GM21423 (cell line): ENCODE results near the gene WDR38.

Experiments
- ATAC-seq: cut with Tn5 transposase; IDR thresholded peaks from one replicate; pipeline ENCODE4 v1.9.1; 2021; ENCODE audit warnings: mild to moderate bottlenecking, moderate library complexity; ENCODE audit not compliant: unreplicated experiment

The WDR38 gene

DNA sequence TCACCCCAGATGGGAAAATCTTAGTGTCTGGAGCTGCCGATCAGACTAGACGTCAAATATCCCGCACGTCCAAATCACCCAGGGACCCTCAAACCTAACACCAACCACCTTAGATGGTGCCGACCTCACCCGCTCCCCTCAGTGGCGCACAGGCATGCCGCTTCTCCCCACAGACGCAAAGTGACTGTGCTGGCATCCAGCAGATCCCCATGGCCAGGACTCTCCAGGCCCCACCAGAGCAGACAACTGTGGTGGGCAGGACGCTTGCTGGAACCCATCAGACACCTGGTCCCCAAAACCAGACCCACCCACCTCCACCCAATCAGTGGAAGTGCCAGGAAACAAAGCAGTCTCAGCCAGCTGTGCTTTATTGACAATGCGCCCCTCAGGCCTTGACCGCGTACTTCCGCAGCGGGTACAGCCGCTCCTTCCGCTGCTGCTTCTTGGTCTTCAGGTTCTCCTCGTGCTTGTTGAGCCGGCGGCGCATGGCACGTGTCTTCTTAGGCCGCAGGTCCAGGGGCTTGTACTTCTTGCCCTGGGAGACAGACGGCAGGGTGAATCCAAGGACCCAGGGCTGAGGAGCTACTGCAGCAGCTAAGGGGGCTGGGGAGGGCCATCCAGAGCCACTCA, 4.4 kb downstream of the WDR38 start:
- ATAC-seq = no peak

DNA sequence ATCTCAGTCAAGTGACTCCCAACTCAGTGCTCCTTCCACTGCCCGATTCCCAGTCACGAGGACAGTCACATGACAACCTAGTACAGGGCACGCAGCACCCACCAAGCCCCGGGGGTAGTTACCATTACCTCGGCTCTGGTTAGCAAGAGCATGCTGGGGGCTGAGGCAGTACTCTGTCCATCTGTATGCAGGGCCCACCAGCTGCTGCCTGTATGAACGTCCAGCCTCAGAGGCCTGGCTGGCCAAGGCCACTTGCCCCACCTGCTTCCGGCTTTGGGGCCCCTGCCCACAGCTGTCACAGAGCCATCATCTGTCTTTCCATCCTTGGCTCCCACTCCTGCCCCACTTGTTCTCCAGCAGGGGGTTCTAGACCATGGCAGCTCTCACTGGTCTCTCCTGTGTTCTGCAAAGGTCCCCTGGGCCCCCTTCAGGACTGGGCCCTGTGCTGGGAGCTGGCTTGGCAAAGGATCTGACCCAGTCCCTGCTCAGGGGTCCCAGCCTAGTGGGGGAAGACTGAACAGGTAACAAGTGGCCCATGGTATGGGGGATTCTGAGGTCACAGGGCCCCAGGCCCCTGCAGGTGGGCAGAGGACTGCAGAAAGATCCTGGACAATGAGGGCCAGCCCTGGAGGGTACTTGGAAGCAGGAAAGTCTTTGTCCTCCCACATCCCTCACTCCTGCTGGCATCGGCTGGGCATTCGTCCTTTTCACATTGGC, 5.2 kb downstream of the WDR38 start:
- ATAC-seq = no peak

DNA sequence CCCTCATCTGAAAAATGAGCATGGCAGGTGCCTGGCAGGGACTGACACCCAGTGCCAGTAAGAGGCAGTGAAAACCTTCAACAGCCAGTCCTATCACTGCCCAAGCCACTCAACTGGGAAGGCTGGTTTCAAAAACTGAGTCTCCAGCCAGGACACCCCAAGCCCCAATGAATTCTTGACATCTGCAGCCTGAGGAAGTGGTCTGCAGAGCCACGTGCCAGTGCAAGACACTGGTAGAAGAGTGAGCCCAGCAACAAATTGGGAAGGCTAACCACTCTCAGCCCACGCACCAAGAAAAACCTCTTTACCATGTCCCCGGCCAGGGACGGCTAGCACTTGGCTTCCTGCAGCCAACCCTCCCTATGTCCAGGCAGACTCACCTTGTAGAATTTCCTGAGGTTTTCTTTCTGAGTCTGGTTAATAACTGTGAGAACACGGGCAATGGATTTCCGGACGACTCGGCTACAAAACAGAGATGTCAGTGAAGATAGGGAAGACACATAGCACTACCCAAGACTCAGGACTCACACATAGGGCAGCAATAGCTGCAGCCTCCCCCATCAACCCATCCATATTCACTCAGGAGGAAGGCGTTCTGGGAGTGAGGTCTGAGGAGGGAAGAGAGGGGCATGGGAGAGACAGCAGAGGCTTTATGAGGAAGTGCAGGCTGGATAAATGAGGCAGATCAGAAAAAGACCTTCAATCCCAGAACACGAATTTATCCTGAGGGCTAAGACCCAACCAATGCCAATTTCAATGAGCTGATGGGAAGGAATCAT, 6.7 kb downstream of the WDR38 start:
- ATAC-seq = no peak

DNA sequence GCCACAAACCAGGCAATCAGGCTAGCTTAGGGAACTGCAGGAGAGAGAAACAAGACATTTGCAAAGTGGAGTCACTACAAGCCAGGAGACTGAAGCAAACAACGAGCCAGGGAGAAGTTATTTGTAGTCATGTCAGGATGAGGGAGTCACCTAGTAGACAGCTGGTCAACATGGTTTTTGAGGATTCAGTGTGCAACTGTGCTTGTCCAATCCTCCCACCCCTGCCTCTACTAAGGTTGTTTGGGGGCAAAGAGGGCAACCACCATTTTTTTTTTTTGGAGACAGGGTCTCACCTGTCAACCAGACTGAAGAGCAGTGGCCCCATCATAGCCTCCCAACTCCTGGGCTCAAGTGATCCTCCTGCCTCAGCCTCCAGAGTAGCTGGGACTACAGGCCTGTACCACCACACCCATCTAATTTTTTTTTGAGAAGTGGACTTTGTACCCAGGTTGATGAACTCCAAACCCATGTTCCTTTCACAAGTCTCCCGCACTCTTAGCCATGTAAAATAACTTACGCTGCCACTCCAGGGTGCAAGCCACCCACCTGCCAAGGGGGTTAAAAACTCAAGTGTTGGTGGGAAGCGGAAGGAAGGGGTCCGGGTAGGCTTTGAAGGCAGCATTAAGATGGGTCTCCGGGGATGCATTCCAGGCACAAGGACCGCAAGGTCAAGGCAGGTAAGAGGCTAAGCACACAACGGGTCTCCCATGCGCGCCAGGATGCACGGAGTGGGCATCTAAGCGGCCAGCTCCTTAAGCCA, 7.5 kb downstream of the WDR38 start:
- ATAC-seq = no peak

DNA sequence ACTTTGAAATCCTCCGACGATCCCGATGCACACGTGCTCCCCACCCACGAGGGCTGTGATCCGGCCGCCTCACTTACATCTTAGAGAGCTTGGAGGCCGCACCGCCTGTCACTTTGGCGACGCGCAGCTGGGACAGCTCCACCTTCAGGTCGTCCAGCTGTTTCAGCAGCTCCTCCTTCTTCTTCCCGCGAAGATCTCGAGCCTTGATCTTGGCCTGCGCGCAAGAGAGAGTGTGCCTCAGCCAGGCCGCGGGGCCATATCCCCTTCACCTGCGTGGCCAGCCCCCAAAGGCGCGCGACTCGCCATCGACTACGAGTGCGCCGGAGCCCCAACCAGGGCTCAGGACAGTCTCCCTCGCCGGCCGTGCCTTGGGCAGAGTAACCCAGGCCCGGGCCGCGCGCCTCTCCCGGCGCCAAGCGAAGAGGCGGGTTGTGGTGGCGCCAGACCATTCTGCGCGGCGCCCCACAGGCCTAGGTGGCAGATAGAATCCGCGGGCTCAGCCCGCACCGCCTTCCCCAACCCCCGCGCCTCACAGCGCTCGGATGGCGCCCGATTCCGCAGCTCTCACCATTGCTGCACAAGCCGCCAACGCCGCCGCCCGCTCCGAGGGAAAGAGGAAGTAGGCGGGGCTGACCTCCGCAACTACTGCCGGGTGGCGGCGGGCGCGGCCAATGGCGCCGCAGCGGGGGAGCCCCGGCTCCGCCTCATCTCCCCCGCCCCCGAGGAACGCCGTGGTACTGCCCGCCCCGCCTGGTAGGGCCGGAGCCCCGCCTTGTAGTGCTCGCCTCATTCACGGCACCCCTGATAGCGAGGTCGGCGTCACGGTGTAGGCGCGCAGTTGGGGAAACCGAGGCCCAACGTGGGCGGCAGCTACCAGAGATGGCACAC, 8.3 kb downstream of the WDR38 start, which contains the start of the genes ARPC5L and RPL35:
TSS of gene ARPC5L (plus strand) at position 789 of the 888 bp plus-strand sequence. CDS start 7,161 bp downstream, outside the sequence.
TSS of gene RPL35 (minus strand) at position 616 of the 888 bp plus-strand sequence. CDS start at position 571, 45 bp downstream.
- peak; percentile 89 for ATAC-seq

DNA sequence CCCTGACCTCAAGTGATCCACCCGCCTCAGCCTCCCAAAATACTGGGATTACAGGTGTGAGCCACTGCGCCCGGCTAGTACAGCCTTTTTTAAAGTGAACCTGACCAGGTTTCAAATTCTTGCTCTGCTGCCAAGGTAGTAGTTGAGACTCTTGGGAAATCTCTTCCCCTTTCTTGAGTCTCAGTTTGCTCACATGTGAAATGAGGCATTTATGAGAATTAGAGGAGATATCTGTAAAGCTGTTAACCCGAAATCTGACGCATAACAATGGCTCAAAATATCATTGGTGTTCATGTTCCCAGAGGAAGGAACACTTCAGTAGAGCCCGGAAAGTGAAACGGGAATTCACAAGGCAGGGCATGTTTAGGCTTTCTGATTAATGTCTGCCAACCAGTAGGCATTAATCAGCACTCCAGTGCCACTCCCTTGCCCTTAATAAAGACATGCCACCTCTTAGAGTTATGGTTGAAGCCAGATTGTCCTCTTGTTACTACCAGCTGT, 10.2 kb downstream of the WDR38 start:
- no peak for ATAC-seq

DNA sequence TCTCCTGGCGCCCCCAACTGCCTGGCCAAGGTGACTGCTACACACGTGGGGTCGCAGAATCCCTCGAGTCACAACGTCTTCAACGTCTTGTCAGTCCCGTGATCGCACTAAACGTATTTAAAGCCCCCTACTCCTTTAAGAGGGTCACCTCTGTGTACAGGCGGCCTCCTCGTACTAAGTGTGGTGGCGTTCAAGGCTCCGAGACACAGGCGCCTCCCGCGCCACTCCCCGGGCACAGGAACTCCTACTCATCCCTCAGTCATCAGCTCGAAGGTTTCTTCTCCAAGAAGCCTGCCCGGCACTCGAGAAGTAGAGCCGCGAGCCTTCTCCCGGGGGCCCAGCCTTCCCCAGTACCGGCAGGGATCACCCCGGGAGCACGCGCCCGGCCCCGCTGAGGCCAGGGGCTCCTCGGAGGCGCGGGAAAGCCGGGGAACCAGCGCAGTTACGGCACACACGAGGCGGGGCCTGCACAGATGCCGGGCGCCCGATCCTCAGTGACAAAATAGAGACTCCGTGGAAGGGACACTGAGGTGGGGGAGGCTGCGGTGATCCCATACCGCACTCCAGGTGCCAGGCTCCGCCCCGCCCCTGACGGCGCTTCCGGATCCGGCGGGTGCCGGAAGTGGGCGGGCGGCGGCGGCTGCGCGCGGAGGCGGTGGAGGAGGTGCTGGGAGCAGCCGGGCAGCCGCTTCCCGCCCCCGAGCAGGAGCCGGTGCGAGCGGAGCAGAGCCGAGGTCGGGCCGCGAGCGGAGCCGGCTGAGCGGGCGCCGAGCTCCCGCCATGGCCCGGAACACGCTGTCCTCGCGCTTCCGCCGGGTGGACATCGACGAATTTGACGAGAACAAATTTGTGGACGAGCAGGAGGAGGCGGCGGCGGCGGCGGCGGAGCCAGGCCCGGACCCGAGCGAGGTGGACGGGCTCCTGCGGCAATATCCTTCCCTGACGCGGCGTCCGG, 15.5 kb downstream of the WDR38 start:
- peak; percentile 62 for ATAC-seq

DNA sequence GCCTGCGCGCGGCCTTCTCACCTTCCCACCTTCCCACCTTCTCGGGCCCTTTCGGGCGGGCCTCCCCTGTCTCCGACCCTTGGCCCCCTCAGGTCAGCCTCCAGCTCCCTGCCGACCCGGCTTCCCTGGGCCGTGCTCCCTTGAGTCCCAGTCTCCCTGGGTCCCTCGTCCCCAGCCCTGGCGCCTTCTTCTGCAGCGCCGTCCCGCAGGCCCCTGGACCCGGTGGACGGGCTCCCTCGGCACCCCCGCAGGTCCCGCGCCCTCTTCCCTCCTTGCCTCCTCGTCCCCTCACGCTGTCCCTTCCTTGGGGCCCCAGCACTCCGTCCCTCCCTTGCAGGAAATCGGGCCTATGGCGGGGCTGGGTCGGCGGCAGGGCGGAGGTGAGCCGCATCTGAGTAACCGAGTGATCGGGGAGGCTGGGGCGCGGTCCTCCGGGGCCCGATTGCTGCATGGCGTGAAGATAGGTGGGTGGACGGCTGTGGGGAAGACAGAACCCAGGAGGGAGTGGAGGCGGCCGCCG, 16.3 kb downstream of the WDR38 start:
- ATAC-seq = peak; percentile 7

DNA sequence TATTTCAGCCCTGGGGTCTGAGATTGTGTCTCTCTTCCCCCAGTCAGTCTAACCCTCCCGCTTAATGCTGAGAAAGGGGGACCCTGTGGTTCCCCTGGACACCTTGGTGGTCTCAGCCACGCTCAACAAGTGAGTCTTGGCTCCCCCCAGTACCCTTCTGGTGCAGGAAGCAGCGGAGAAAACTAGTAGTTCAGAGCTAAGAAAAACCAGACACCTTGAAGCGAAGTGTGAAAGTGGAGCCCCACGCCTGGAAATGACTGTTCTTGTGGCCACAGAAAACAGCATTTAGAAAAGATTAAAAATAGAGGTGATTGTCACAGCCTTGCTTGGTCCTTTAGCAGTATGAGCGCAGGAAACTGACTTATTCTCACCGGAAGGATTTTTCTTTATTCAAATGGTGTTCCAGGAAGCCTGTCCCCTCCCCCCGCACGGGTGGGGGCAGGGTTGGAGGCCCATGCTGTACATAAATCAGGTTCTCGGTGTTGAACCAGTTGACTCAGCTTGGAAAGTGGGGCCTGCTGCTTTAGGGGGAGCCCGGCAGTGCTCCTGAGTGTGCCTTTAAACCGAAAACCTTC, 16.8 kb downstream of the WDR38 start:
- peak; percentile 43 for ATAC-seq

DNA sequence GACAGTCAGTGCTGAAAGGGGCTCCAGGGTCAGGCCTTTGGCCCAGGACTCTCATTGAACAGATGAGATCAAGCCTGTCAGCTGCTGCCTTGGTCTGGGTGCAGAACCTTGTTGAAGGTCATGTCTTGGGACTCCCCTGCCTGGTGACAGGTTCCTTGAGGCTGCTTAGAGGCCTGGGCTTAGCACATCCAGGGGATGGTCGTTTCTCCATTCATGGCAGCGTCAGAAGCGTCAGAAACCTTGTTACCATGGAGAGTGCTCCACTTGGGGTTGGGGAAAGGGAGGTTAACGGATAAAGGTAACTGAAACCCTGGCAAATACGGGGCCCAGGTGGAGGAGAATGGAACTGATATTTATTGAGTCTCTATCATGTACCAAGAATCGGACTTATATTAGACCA, 17.5 kb downstream of the WDR38 start:
- ATAC-seq = no peak

DNA sequence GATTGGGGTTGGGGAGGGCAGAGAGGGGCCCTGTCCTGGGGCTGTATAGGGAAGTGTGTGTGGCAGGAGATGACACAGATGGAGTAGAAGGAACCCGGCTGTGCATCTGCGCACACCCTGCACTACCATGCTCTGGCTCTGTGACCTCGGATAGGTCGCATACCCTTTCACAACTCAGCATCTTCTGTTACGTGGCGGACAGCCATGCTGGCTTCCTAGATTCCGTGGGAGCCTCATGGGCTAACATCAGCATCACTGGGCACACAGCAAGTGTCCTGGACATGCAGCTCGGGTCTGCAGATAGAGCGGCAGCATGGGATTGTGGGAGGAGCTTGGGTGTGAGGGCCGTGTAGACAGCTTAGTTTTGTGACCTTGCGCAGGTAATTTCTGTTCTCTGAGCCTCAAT, 17.9 kb downstream of the WDR38 start:
- no peak for ATAC-seq

DNA sequence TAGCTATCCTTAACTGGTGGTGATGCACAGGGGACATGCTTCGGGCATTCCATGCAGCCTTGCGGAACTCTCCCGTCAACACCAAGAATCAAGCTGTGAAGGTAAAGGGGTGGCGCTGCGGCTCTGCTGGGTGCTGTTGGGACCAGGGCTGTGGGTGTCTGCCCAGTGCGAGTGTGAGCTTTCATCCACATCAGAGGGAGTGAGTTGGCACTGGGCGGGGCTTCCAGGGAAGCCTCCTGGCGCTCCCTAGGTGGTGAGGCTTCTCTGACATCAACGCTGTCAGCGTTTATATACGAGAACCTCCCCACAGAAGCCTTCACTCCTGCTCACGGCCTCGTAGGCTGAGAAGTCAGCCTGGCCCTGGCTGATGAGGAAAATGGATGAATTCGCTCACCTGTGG, 20.4 kb downstream of the WDR38 start:
- ATAC-seq = no peak

DNA sequence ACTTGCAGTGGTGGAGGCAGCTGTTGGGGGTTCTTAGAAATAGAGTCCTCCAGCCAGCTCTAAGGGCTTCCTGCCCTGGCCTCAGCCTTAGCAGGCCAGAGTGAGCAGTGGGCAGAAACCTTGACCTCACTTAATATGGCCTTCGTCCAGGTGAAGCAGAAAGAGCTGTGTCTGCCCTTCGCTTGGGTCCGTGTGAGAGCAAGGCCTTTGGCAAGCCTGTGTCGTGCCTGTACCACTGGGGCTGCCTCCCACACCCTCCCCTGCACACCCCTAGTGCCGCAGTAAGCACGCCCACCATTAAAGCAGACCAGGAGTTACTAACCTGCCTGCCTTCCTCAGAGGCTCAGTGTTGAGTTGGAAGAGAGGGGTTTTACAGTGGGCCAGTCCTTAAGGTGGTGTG, 22.2 kb downstream of the WDR38 start:
- no peak for ATAC-seq

DNA sequence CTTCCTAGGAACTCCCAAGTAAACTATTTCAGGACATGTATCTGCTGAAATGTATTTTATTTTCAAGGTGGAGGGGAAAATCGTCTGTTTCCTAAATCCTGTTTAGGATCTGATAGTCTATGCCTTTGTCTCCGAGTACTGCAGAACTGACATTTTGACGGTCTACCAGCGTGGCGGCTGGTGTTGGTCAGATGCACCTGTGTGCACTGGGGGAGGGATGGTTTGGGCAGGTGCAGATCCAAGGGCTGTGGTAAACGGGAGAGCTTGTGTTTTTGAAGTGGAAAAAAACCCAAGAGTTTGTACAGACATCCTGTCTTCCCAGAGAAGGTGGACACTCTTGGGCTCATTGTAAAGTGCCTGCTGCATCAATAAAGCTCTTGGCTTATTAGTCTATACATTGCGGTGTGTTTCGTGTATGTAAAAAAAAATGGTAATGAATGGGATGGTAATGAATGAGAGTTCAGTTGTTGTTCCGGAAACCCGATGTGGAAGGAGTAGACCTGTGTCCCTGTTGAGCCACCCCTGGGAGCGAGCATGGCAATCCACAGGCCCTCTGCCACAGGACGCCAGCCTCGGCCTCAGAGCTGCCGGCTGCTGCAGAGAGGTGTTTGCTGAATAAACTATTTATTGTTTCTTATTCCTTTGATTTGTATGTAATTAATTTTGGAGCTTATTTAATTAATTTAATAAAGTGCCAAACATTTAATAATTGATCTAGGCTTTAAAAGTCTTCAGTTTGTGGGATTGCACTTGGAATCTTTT, 23.9 kb downstream of the WDR38 start:
- ATAC-seq = no peak

DNA sequence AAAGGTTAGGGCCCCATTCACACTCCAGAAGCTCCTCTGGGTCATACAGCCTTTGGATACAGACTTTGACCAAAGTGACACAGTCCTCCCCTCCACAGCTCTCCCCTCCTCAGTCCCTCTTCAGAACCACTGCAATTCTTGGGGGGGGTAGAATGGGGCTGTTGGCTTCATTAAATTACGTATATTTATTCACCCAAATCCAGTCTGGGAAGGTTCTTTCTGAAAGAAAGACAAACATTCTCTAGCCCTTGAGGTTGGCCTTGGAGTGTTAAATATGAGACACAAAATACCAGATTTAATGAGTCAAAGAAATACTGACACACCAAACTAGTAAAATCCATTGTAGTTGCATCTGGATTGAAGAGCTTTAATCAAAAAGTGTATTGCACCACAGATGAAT, 24.8 kb downstream of the WDR38 start:
- no peak for ATAC-seq

DNA sequence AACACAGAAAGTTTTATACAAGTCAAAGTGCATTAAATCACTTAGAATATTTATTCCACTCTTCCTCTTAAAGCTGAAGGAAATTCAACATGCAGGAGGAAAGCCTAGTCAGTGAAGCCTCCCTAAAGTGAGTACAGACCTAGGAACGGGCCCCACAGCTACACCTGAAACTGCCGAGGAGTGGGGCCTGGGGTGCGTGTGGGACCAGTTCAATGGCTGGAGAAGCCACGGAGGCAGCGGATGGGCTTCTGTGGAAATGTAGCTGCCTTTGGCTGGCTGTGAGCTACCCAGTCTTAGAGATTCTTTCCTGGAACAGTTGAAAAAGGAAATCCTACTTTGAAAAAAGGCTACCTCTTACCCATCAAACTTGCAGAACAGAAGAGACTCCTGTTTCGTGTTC, 25.3 kb downstream of the WDR38 start:
- ATAC-seq = no peak

DNA sequence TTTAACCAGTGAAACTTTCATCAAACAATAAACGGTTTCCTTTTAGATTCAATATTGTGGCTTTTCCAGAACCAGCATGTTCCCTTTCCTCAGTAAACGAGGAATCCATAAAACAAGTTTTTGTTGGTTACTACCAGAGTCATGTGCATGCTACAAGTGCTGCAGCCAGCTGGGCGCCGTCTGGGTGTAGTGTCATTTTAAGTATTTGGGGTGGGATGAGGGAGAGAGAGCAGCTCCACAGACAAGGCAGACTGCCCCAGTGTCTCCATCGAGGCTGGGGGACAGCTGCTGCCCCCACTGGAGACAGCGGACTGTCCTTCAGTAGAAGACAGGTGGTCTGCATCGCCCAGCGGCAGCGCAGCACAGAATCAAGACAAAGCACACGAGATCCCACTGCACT, 26.0 kb downstream of the WDR38 start:
- no peak for ATAC-seq
